ENCODE data around the gene RTP3.

Gene RTP3

GRCh38 chr3:46469680-46470357, 28.0 kb upstream of the RTP3 start:
- no peak for DNase-seq (ENCODE audit: low spot score)

- no peak for DNase-seq (ENCODE audit: low spot score)
Measured at GRCh38 chr3:46470831-46471230, 26.9 kb upstream of the RTP3 start.

- DNase-seq (ENCODE audit: low spot score): peak; percentile 3
Measured at GRCh38 chr3:46471371-46471914, 26.3 kb upstream of the RTP3 start.

GRCh38 chr3:46472736-46473135, 25.0 kb upstream of the RTP3 start:
- DNase-seq (ENCODE audit: low spot score): no peak

- no peak for DNase-seq (ENCODE audit: low spot score)
Measured at GRCh38 chr3:46477145-46477544, 20.6 kb upstream of the RTP3 start.

- DNase-seq (ENCODE audit: low spot score): no peak
Measured at GRCh38 chr3:46477756-46478155, 20.0 kb upstream of the RTP3 start.

GRCh38 chr3:46478341-46478740, 19.4 kb upstream of the RTP3 start:
- DNase-seq (ENCODE audit: low spot score): no peak

- no peak for DNase-seq (ENCODE audit: low spot score)
Measured at GRCh38 chr3:46479021-46479420, 18.8 kb upstream of the RTP3 start.

GRCh38 chr3:46479696-46480095, 18.1 kb upstream of the RTP3 start:
- DNase-seq (ENCODE audit: low spot score): no peak

- DNase-seq (ENCODE audit: low spot score): no peak
Measured at GRCh38 chr3:46480491-46481195, 17.1 kb upstream of the RTP3 start.

- DNase-seq (ENCODE audit: low spot score): no peak
Measured at GRCh38 chr3:46481636-46482035, 16.1 kb upstream of the RTP3 start.

- peak; percentile 67 for DNase-seq (ENCODE audit: low spot score)
Measured at GRCh38 chr3:46482632-46483350, 15.0 kb upstream of the RTP3 start.

GRCh38 chr3:46483825-46484224, 14.0 kb upstream of the RTP3 start:
- DNase-seq (ENCODE audit: low spot score): no peak

GRCh38 chr3:46484388-46484787, 13.4 kb upstream of the RTP3 start:
- no peak for DNase-seq (ENCODE audit: low spot score)

GRCh38 chr3:46484911-46485778, 12.6 kb upstream of the RTP3 start:
- DNase-seq (ENCODE audit: low spot score): no peak

GRCh38 chr3:46485779-46486175, 12.0 kb upstream of the RTP3 start:
- no peak for DNase-seq (ENCODE audit: low spot score)

GRCh38 chr3:46488735-46489361, 8.9 kb upstream of the RTP3 start:
- peak; percentile 92 for DNase-seq (ENCODE audit: low spot score)

- no peak for DNase-seq (ENCODE audit: low spot score)
Measured at GRCh38 chr3:46489381-46489780, 8.4 kb upstream of the RTP3 start.

GRCh38 chr3:46489875-46490274, 7.9 kb upstream of the RTP3 start:
- no peak for DNase-seq (ENCODE audit: low spot score)

GRCh38 chr3:46490338-46491084, 7.3 kb upstream of the RTP3 start:
- DNase-seq (ENCODE audit: low spot score): no peak

All from AG20443 (cell line).